Prostate gland (tissue), 2 donors: Measurements from ENCODE around the gene PEX16.

ENCODE experiments used
- POLR2A ChIP-seq: fragments of 450-650 bp; IDR thresholded peaks from one replicate; pipeline ENCODE4 v1.6.1; 2016; ENCODE audit warnings: antibody characterized with exemption, mild to moderate bottlenecking
- POLR2AphosphoS5 ChIP-seq: sonication (generic); formaldehyde crosslinking; IDR thresholded peaks from one replicate; pipeline ENCODE4 v1.6.1; 2017; ENCODE audit warnings: antibody characterized with exemption
- TF ChIP-seq, protein P1 (sequence below), 4 experiments: fragments of 200-600 bp in 2 of 4; fragments of 450-650 bp in 2 of 4; sonication (generic) in 2 of 4; IDR thresholded peaks; 1 replicate in 3 of 4; 2 replicates in 1 of 4; pipeline ENCODE4 v1.5.1; 2016 to 2019; ENCODE audit warnings: antibody characterized with exemption in 4 of 4, mild to moderate bottlenecking in 2 of 4, moderate library complexity in 2 of 4

DNA sequence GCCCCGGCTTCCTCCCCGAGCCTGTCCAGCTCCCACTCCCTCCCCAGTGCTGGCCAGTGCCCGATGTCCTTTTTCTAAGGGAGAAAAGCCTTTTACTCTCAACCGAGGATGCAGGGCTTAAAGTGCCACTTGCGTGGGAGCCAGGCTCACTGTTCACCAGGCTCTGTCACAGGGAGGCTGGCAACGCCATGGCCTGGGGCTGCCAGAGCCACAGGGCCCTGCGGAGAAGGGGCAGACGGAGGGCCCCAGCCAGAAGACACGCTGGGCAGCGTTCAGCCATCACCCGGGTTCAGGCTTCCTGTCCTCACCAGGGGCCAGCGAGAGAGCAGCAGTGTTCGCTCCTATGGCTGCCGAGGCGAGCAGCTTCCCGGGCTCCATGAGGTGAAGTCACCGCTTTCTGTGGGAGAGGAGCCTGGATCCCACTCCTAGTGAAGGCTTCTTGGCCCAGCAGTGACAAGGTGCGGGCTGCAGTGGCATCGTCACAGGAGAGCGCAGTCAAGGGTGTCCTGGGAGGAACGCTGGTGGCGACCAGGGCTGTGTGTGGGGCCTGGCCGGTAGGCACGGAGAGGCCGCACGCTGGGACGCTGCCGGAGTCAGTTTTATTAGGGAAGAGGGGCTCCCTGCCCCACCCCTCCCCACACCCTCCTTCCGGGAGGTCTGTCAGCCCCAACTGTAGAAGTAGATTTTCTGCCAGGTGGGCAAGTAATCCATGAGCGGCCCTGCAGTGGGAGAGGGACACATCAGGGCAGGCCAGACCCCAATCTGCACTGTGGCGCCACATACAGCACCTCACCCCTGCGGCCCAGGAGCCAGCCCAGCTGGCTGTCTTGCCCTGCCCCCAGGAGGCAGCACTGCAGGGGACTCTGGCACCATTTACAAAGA lies 7.8 kb downstream of the PEX16 start:
- TF ChIP-seq, protein P1, sequence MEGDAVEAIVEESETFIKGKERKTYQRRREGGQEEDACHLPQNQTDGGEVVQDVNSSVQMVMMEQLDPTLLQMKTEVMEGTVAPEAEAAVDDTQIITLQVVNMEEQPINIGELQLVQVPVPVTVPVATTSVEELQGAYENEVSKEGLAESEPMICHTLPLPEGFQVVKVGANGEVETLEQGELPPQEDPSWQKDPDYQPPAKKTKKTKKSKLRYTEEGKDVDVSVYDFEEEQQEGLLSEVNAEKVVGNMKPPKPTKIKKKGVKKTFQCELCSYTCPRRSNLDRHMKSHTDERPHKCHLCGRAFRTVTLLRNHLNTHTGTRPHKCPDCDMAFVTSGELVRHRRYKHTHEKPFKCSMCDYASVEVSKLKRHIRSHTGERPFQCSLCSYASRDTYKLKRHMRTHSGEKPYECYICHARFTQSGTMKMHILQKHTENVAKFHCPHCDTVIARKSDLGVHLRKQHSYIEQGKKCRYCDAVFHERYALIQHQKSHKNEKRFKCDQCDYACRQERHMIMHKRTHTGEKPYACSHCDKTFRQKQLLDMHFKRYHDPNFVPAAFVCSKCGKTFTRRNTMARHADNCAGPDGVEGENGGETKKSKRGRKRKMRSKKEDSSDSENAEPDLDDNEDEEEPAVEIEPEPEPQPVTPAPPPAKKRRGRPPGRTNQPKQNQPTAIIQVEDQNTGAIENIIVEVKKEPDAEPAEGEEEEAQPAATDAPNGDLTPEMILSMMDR (IDR thresholded peaks at IDR 0.05) = no peak
- no peak for TF ChIP-seq POLR2A
- no peak for TF ChIP-seq POLR2AphosphoS5
